NCI-H2029 (cell line): ENCODE results near the gene AHNAK2.
"Not testable (repeated sequence)": the region's sequence is repeated elsewhere in the genome, so short reads cannot be mapped to it uniquely, and the experiment has no call there.

Experiments used
- DNase-seq: peaks from one replicate; lab custom pipeline; 2025; lab: John Stamatoyannopoulos, UW

AHNAK2 gene

GRCh38 chr14:104953896-104954656, 24.1 kb downstream of the AHNAK2 start:
- no peak for DNase-seq

- DNase-seq, result no peak
Observed at GRCh38 chr14:104953097-104953496, 25.1 kb downstream of the AHNAK2 start.

- DNase-seq, result not testable (repeated sequence)
Observed at GRCh38 chr14:104951863-104952657, 26.1 kb downstream of the AHNAK2 start.

GRCh38 chr14:104950701-104951100, 27.5 kb downstream of the AHNAK2 start:
- DNase-seq, result not testable (repeated sequence)

- DNase-seq, result no peak
Observed at GRCh38 chr14:104950021-104950420, 28.2 kb downstream of the AHNAK2 start.

- DNase-seq, result not testable (repeated sequence)
Observed at GRCh38 chr14:104949406-104949955, 28.7 kb downstream of the AHNAK2 start.

- no peak for DNase-seq
Observed at GRCh38 chr14:104948736-104949031, 29.5 kb downstream of the AHNAK2 start.

- not testable (repeated sequence) for DNase-seq
Observed at GRCh38 chr14:104947881-104948735, 30.1 kb downstream of the AHNAK2 start.

- not testable (repeated sequence) for DNase-seq
Observed at GRCh38 chr14:104947201-104947600, 31.0 kb downstream of the AHNAK2 start.

- not testable (repeated sequence) for DNase-seq
Observed at GRCh38 chr14:104945986-104946965, 31.9 kb downstream of the AHNAK2 start.

GRCh38 chr14:104945266-104945665, 32.9 kb downstream of the AHNAK2 start:
- not testable (repeated sequence) for DNase-seq

- not testable (repeated sequence) for DNase-seq
Observed at GRCh38 chr14:104944436-104945205, 33.6 kb downstream of the AHNAK2 start.

- not testable (repeated sequence) for DNase-seq
Observed at GRCh38 chr14:104944016-104944308, 34.2 kb downstream of the AHNAK2 start.

- DNase-seq, result not testable (repeated sequence)
Observed at GRCh38 chr14:104943216-104944015, 34.8 kb downstream of the AHNAK2 start.

- no peak for DNase-seq
Observed at GRCh38 chr14:104942586-104942985, 35.6 kb downstream of the AHNAK2 start.

GRCh38 chr14:104941508-104942365, 36.4 kb downstream of the AHNAK2 start:
- DNase-seq, result no peak

GRCh38 chr14:104940526-104941150, 37.5 kb downstream of the AHNAK2 start:
- DNase-seq, result no peak
